OCI-LY3 (cell line): ENCODE measurements around the gene ALS2.

ENCODE experiments used
- CTCF ChIP-seq: fragments of 200-600, 300-600 bp; sonication (generic); IDR thresholded peaks from 2 replicates; pipeline ENCODE4 v1.5.1; 2014; ENCODE audit warnings: antibody characterized with exemption, low read length, low read depth
- EZH2phosphoT487 ChIP-seq: fragments of 200-600 bp; shearing (Covaris generic); IDR thresholded peaks from 2 replicates; pipeline ENCODE4 v1.6.1; 2018; ENCODE audit warnings: antibody characterized with exemption, mixed run types, low read depth

GRCh38 chr2:201698588-201699226, 82.0 kb downstream of the ALS2 start, which contains the start of gene MPP4:
- no peak for TF ChIP-seq CTCF
- TF ChIP-seq EZH2phosphoT487 = no peak
